ENCODE results near the gene SH3YL1.

DNA sequence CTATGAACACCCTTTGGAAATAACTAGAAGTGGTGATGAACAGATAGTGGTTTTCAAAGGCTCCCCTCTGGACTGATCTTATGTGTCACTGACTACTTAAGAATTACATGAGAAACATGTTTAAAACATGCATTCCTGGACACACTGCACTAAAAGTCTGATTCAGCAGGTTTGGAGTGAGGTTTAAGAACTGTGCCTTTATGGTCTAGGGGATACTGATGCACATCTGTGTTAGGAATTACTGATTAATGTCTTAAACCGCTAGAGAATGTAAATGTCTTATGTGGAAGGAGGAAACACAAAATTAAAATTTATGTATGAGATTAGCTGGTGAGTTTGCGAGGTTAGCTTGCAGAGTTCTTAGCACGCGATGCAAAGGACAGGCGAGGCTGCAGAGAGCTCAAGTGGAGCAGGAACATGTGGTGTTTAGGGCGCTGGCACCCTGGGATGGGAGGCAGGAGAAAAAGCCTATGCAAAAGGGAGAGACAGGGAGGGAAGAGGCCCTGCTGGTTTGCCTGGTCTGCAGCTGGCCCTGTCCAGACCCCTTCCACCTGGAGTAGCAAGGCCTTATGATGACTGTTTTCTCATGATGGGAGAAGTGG lies 11.7 kb downstream of the SH3YL1 start:
- TF ChIP-seq, protein P1, sequence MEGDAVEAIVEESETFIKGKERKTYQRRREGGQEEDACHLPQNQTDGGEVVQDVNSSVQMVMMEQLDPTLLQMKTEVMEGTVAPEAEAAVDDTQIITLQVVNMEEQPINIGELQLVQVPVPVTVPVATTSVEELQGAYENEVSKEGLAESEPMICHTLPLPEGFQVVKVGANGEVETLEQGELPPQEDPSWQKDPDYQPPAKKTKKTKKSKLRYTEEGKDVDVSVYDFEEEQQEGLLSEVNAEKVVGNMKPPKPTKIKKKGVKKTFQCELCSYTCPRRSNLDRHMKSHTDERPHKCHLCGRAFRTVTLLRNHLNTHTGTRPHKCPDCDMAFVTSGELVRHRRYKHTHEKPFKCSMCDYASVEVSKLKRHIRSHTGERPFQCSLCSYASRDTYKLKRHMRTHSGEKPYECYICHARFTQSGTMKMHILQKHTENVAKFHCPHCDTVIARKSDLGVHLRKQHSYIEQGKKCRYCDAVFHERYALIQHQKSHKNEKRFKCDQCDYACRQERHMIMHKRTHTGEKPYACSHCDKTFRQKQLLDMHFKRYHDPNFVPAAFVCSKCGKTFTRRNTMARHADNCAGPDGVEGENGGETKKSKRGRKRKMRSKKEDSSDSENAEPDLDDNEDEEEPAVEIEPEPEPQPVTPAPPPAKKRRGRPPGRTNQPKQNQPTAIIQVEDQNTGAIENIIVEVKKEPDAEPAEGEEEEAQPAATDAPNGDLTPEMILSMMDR (IDR thresholded peaks at IDR 0.05) = no peak
- no peak for TF ChIP-seq POLR2A (IDR thresholded peaks at IDR 0.05)

All from breast epithelium (tissue), 3 donors.